NB4 (cell line): ENCODE data around the gene CROCC.

Experiments used
- MYC ChIP-seq: IDR thresholded peaks from 2 replicates; pipeline ENCODE4 v1.6.1; 2011; ENCODE audit warnings: low read depth, low read length
- POLR2A ChIP-seq: IDR thresholded peaks from 2 replicates; pipeline ENCODE4 v1.6.1; 2011; ENCODE audit warnings: mild to moderate bottlenecking; ENCODE audit not compliant: insufficient read length; ENCODE audit errors: extremely low read depth
- TF ChIP-seq, protein P1 (sequence below): IDR thresholded peaks from one replicate; pipeline ENCODE4 v1.5.1; 2012; ENCODE audit warnings: low read depth, low read length

DNA sequence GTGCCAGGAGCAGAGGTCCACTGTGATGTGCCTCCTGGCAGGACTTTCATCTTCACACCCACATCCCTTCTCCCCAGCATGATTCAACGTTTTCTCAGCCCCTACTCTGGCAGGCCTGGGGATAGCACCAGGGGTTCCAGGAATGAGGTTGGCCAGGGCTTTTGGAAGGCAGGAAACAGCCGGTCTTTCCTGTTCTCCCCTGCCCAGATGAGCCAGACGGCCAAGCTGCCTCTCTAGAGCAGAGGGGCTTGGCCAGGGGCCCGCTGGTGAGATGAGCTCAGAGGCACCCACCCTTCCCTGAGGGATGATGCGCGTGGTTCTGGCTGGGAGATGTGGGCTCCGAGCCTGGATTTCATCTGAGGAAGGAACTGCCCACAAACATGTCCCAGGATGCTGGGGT, 63.0 kb downstream of the CROCC start:
- TF ChIP-seq, protein P1, sequence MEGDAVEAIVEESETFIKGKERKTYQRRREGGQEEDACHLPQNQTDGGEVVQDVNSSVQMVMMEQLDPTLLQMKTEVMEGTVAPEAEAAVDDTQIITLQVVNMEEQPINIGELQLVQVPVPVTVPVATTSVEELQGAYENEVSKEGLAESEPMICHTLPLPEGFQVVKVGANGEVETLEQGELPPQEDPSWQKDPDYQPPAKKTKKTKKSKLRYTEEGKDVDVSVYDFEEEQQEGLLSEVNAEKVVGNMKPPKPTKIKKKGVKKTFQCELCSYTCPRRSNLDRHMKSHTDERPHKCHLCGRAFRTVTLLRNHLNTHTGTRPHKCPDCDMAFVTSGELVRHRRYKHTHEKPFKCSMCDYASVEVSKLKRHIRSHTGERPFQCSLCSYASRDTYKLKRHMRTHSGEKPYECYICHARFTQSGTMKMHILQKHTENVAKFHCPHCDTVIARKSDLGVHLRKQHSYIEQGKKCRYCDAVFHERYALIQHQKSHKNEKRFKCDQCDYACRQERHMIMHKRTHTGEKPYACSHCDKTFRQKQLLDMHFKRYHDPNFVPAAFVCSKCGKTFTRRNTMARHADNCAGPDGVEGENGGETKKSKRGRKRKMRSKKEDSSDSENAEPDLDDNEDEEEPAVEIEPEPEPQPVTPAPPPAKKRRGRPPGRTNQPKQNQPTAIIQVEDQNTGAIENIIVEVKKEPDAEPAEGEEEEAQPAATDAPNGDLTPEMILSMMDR, result no peak
- TF ChIP-seq POLR2A (no peak), MYC (no peak)
